Colon (tissue), 2 donors: Measurements from ENCODE around the gene SYCP2.
"Not testable (repeated sequence)": the region's sequence is repeated elsewhere in the genome, so short reads cannot be mapped to it uniquely, and the experiment has no call there.

ENCODE experiments used
- FAIRE-seq: peaks from 2 replicates; lab custom pipeline; 2012; peaks lifted over from hg19 to GRCh38; lab: Jason Lieb, UNC
- donor health status: control.
- donor health status: control.

Gene SYCP2

GRCh38 chr20:59933296-59933848, at the start of gene SYCP2:
SYCP2 (minus strand) TSS chr20:59933637; CDS start chr20:59922413, 11,224 bp downstream.
- no peak for FAIRE-seq

GRCh38 chr20:59983076-59983475, 49.6 kb upstream of the SYCP2 start:
- FAIRE-seq: no peak

- FAIRE-seq: no peak
Measured at GRCh38 chr20:59977086-59977485, 43.6 kb upstream of the SYCP2 start.

GRCh38 chr20:59976156-59976782, 42.8 kb upstream of the SYCP2 start:
- FAIRE-seq: no peak

GRCh38 chr20:59972037-59972801, 38.8 kb upstream of the SYCP2 start:
- no peak for FAIRE-seq

GRCh38 chr20:59971428-59971827, 38.0 kb upstream of the SYCP2 start:
- no peak for FAIRE-seq

- no peak for FAIRE-seq
Measured at GRCh38 chr20:59966428-59966827, 33.0 kb upstream of the SYCP2 start.

- FAIRE-seq: no peak
Measured at GRCh38 chr20:59962155-59962554, 28.7 kb upstream of the SYCP2 start.

GRCh38 chr20:59961423-59961822, 28.0 kb upstream of the SYCP2 start:
- no peak for FAIRE-seq

GRCh38 chr20:59958626-59959025, 25.2 kb upstream of the SYCP2 start:
- no peak for FAIRE-seq

GRCh38 chr20:59958123-59958522, 24.7 kb upstream of the SYCP2 start, which contains the start of gene CDH26:
CDH26 (plus strand) TSS chr20:59958423; CDS start chr20:59958727, 304 bp downstream.
- FAIRE-seq: no peak

- FAIRE-seq: not testable (repeated sequence)
Measured at GRCh38 chr20:59957568-59957967, 24.1 kb upstream of the SYCP2 start.

GRCh38 chr20:59955131-59955796, 21.8 kb upstream of the SYCP2 start:
- no peak for FAIRE-seq

GRCh38 chr20:59954718-59955117, 21.3 kb upstream of the SYCP2 start:
- no peak for FAIRE-seq

- FAIRE-seq: no peak
Measured at GRCh38 chr20:59949911-59950310, 16.5 kb upstream of the SYCP2 start.

GRCh38 chr20:59948828-59949720, 15.6 kb upstream of the SYCP2 start:
- no peak for FAIRE-seq

GRCh38 chr20:59948212-59948611, 14.8 kb upstream of the SYCP2 start:
- no peak for FAIRE-seq

GRCh38 chr20:59947376-59947775, 13.9 kb upstream of the SYCP2 start:
- no peak for FAIRE-seq

GRCh38 chr20:59945731-59946130, 12.3 kb upstream of the SYCP2 start:
- no peak for FAIRE-seq

- FAIRE-seq: no peak
Measured at GRCh38 chr20:59945175-59945574, 11.7 kb upstream of the SYCP2 start.

- no peak for FAIRE-seq
Measured at GRCh38 chr20:59944726-59945125, 11.3 kb upstream of the SYCP2 start.

- no peak for FAIRE-seq
Measured at GRCh38 chr20:59942245-59942644, 8.8 kb upstream of the SYCP2 start.
